ENCODE measurements around the gene EVC2.

EVC2 gene

DNA sequence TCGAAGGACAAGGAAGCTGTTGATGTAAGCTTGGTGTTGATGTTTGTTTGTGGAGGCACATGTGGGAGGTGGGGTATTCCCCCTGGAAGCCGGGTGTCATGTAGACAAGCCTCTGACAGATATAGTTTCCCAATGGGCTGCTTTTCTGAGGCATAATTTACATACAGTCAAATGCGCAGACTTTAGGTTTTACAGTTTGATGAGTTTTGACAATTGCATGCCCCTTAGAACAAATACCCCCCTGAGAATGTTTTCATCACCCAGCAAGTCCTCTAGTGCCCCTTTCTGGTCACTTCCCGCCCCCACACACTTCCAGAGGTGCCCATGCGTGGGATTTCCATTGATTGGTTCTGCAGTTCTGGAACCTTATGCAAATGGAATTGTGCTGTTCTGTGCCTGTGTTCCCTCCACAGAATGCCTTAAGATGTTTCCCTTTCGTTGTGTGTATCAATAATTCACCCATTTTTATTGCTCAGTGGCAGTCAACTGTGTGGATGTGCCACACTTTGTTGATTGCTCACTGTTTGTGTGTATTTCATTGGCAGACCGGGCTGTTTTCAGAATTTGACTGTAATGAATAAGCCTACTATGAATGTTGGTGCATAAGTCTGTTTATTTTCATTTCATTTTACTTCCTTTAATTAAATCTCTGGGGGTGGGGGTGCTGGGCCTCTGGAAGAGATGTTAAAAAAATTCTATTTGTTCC is 11.1 kb upstream of the EVC2 start:
- TF ChIP-seq, protein P1, sequence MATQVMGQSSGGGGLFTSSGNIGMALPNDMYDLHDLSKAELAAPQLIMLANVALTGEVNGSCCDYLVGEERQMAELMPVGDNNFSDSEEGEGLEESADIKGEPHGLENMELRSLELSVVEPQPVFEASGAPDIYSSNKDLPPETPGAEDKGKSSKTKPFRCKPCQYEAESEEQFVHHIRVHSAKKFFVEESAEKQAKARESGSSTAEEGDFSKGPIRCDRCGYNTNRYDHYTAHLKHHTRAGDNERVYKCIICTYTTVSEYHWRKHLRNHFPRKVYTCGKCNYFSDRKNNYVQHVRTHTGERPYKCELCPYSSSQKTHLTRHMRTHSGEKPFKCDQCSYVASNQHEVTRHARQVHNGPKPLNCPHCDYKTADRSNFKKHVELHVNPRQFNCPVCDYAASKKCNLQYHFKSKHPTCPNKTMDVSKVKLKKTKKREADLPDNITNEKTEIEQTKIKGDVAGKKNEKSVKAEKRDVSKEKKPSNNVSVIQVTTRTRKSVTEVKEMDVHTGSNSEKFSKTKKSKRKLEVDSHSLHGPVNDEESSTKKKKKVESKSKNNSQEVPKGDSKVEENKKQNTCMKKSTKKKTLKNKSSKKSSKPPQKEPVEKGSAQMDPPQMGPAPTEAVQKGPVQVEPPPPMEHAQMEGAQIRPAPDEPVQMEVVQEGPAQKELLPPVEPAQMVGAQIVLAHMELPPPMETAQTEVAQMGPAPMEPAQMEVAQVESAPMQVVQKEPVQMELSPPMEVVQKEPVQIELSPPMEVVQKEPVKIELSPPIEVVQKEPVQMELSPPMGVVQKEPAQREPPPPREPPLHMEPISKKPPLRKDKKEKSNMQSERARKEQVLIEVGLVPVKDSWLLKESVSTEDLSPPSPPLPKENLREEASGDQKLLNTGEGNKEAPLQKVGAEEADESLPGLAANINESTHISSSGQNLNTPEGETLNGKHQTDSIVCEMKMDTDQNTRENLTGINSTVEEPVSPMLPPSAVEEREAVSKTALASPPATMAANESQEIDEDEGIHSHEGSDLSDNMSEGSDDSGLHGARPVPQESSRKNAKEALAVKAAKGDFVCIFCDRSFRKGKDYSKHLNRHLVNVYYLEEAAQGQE (IDR thresholded peaks at IDR 0.05; ENCODE audit: insufficient replicate concordance, low read depth), result no peak
- TF ChIP-seq SPI1 (IDR thresholded peaks at IDR 0.05; ENCODE audit: borderline replicate concordance, low read depth) (no peak), POLR2AphosphoS5 (IDR thresholded peaks at IDR 0.05; ENCODE audit: low read depth) (no peak), GABPA (IDR thresholded peaks at IDR 0.05; ENCODE audit: low read depth) (no peak)
- TF ChIP-seq, protein P2, sequence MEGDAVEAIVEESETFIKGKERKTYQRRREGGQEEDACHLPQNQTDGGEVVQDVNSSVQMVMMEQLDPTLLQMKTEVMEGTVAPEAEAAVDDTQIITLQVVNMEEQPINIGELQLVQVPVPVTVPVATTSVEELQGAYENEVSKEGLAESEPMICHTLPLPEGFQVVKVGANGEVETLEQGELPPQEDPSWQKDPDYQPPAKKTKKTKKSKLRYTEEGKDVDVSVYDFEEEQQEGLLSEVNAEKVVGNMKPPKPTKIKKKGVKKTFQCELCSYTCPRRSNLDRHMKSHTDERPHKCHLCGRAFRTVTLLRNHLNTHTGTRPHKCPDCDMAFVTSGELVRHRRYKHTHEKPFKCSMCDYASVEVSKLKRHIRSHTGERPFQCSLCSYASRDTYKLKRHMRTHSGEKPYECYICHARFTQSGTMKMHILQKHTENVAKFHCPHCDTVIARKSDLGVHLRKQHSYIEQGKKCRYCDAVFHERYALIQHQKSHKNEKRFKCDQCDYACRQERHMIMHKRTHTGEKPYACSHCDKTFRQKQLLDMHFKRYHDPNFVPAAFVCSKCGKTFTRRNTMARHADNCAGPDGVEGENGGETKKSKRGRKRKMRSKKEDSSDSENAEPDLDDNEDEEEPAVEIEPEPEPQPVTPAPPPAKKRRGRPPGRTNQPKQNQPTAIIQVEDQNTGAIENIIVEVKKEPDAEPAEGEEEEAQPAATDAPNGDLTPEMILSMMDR (IDR thresholded peaks at IDR 0.05; ENCODE audit: insufficient read depth, low read length), result no peak
- Histone ChIP-seq H3K27ac (replicated peaks) (no peak overlapping the region), H3K4me3 (replicated peaks; ENCODE audit: insufficient read depth, low read length) (no peak overlapping the region), H3K27me3 (ENCODE audit: insufficient read depth, poor library complexity, severe bottlenecking) (no peaks in the 10 kb centered on the region)
- DNase-seq (ENCODE audit: low read depth in 1 of 2, low spot score in 1 of 2), result no peak

DNA sequence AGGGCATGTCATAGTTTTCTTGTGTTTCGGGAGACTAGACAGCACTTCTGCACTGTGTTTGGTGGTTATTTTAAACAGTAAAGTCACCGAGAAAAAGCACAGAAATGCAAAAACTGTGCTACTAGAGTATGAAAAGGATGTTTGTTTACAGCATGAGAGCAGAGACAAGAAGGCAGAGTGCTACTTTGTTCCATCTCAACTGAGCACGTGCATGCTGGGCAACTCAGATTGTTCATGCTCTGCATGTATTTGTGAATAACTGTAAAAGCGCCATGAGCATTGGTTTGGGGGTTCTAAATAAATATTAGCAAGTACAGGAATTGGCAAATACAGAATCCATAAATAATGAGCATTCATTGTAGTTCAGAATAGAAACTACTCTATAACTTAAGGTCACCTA is 10.1 kb upstream of the EVC2 start:
- DNase-seq (ENCODE audit: low read depth in 1 of 2, low spot score in 1 of 2), result no peak
- TF ChIP-seq, protein P1 (IDR thresholded peaks at IDR 0.05; ENCODE audit: insufficient replicate concordance, low read depth), result no peak
- TF ChIP-seq SPI1 (IDR thresholded peaks at IDR 0.05; ENCODE audit: borderline replicate concordance, low read depth), result no peak
- TF ChIP-seq POLR2AphosphoS5 (IDR thresholded peaks at IDR 0.05; ENCODE audit: low read depth), result no peak
- no peak for TF ChIP-seq GABPA (IDR thresholded peaks at IDR 0.05; ENCODE audit: low read depth)
- TF ChIP-seq, protein P2 (IDR thresholded peaks at IDR 0.05; ENCODE audit: insufficient read depth, low read length), result no peak
- no peaks in the 10 kb centered on the region for H3K27me3 ChIP-seq (ENCODE audit: insufficient read depth, poor library complexity, severe bottlenecking)
- no peak overlapping the region for H3K4me3 ChIP-seq (replicated peaks; ENCODE audit: insufficient read depth, low read length)
- no peak overlapping the region for H3K27ac ChIP-seq (replicated peaks)

DNA sequence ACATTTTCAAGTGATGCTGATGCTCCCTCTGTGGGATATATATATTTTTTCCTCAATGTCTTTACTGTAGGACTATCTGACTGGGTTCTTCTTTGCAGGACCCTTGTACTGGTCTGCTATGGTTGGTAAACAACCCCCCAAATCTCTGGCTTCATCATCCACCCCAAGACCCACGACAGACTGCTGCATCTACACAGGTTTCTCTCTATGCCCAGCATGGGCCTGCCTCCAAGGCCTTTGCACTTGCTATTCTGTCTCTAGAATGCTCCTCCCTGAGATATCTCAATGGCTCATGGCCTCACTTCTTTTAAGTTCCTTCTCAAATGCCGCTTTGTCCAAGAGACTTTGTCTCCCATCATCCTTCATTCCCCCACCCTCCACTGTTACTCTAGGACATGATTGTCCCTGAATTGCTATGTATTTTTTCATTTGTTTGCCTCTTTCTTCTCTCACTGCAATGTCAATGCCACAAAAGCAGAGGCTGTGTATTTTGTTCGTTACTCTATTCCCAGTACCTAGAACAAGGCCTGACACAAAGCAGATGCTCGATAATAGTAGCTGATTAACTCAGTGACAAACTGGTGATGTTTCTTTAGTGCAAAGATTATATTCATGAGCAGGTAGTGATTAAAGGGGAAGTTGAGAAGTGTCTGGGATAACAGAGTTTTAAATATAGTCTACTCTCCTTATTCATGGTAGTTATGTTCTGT is 9.2 kb upstream of the EVC2 start:
- H3K27me3 ChIP-seq (ENCODE audit: insufficient read depth, poor library complexity, severe bottlenecking), result no peaks in the 10 kb centered on the region
- H3K27ac ChIP-seq (replicated peaks), result no peak overlapping the region
- H3K4me3 ChIP-seq (replicated peaks; ENCODE audit: insufficient read depth, low read length), result no peak overlapping the region
- TF ChIP-seq, protein P2 (IDR thresholded peaks at IDR 0.05; ENCODE audit: insufficient read depth, low read length), result no peak
- TF ChIP-seq, protein P1 (IDR thresholded peaks at IDR 0.05; ENCODE audit: insufficient replicate concordance, low read depth), result no peak
- TF ChIP-seq SPI1 (IDR thresholded peaks at IDR 0.05; ENCODE audit: borderline replicate concordance, low read depth) (no peak), POLR2AphosphoS5 (IDR thresholded peaks at IDR 0.05; ENCODE audit: low read depth) (no peak), GABPA (IDR thresholded peaks at IDR 0.05; ENCODE audit: low read depth) (no peak)
- no peak for DNase-seq (ENCODE audit: low read depth in 1 of 2, low spot score in 1 of 2)

Data from HL-60 (cell line).